Activated naive CD4-positive, alpha-beta T cell treated with Interleukin-2 at 50 U/mL for 16 hours (primary cell): ENCODE data around the gene SLC25A21.

Experiments
- DNase-seq: peaks from one replicate; pipeline ENCODE4 v3.0.0-alpha.2; 2020

The SLC25A21 gene

GRCh38 chr14:36658123-36659009 is 514.0 kb downstream of the SLC25A21 start:
- DNase-seq, result no peak

GRCh38 chr14:36657399-36658122 is 514.8 kb downstream of the SLC25A21 start:
- no peak for DNase-seq

- DNase-seq, result no peak
Observed at GRCh38 chr14:36656687-36657398, 515.6 kb downstream of the SLC25A21 start.

- no peak for DNase-seq
Observed at GRCh38 chr14:36655963-36656686, 516.3 kb downstream of the SLC25A21 start.

- DNase-seq, result no peak
Observed at GRCh38 chr14:36655571-36655962, 516.8 kb downstream of the SLC25A21 start.

GRCh38 chr14:36654794-36655381 is 517.5 kb downstream of the SLC25A21 start:
- no peak for DNase-seq

- DNase-seq, result no peak
Observed at GRCh38 chr14:36653962-36654793, 518.2 kb downstream of the SLC25A21 start.

- DNase-seq, result no peak
Observed at GRCh38 chr14:36653413-36653812, 519.0 kb downstream of the SLC25A21 start.

- DNase-seq, result no peak
Observed at GRCh38 chr14:36652542-36653201, 519.7 kb downstream of the SLC25A21 start.

- no peak for DNase-seq
Observed at GRCh38 chr14:36649872-36650650, 522.3 kb downstream of the SLC25A21 start.

- DNase-seq, result no peak
Observed at GRCh38 chr14:36647824-36648753, 524.3 kb downstream of the SLC25A21 start.

- DNase-seq, result no peak
Observed at GRCh38 chr14:36647417-36647823, 525.0 kb downstream of the SLC25A21 start.

- no peak for DNase-seq
Observed at GRCh38 chr14:36646664-36647416, 525.6 kb downstream of the SLC25A21 start.

- no peak for DNase-seq
Observed at GRCh38 chr14:36633580-36633979, 538.8 kb downstream of the SLC25A21 start.
